HG03025 (cell line): ENCODE data around the gene CSNK1G3.
"Not testable (repeated sequence)": the region's sequence is repeated elsewhere in the genome, so short reads cannot be mapped to it uniquely, and the experiment has no call there.

ENCODE experiments used
- ATAC-seq: cut with Tn5 transposase; IDR thresholded peaks from one replicate; pipeline ENCODE4 v1.9.1; 2021; ENCODE audit warnings: mild to moderate bottlenecking, moderate library complexity; ENCODE audit not compliant: unreplicated experiment, low FRiP score

The CSNK1G3 gene

GRCh38 chr5:123628860-123629544, 117.0 kb downstream of the CSNK1G3 start:
- no peak for ATAC-seq

DNA sequence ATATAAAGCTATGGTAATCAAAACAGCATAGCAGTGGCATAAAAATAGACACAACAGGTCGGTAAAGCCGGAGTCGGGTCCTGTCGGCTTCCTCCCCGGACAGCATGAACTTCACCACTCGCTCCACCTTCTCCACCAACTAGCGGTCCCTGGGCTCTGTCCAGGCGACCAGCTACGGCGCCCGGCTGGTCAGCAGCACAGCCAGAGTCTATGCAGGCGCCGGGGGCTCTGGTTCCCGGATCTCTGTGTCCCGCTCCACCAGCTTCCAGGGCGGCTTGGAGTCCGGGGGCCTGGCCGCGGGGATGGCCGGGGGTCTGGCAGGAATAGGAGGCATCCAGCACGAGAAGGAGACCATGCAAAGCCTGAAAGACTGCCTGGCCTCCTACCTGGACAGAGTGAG, 124.0 kb downstream of the CSNK1G3 start:
- no peak for ATAC-seq

DNA sequence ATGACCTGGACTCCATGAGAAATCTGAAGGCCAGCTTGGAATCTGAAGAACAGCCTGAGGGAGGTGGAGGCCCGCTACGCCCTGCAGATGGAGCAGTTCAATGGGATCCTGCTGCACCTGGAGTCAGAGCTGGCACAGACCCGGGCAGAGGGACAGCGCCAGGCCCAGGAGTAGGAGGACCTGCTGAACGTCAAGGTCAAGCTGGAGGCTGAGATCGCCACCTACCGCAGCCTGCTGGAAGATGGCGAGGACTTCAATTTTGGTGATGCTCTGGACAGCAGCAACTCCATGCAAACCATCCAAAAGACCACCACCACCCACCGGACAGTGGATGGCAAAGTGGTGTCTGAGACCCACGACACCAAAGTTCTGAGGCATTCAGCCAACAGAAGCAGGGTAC, 125.1 kb downstream of the CSNK1G3 start:
- not testable (repeated sequence) for ATAC-seq

DNA sequence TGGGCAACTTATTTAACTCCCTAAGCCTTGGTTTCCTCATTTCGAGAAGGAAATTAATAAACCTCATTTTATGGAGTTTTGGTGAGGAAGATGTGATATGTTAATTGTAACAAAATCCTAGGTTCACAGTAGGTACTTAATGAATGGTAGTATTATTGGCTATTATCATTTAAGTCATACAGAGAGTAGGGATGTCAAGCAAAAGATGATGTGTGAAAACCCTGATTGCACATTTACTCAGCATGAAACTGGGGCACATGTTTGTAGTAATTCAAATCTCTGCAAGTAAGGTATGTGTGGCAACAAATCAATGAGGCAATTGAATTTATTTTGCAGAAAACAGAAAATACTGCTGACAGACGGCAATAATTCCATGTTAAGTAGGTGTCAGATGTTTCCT, 127.3 kb downstream of the CSNK1G3 start:
- no peak for ATAC-seq

- ATAC-seq = no peak
Observed at GRCh38 chr5:123645024-123645603, 133.1 kb downstream of the CSNK1G3 start.

DNA sequence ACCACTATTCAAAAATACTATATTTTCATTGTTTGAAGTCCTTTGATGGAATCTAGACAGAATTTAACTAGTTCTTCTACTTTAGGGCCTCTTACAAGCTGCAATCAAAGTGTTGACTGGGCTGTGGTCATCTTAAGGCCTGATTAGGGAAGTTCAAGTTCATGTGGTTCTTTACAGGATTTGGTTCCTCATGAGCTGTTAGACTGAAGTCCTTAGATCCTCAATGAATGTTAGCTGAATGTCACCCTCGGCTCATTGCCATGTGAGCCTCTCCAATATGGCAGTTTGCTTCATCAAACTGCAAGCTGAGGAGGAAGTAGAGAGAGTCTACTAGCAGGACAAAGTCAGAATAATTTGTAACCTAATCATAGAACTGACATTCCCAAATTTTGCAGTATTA, 135.1 kb downstream of the CSNK1G3 start:
- no peak for ATAC-seq

GRCh38 chr5:123651234-123651633, 139.3 kb downstream of the CSNK1G3 start:
- no peak for ATAC-seq

- no peak for ATAC-seq
Observed at GRCh38 chr5:123659011-123659410, 147.0 kb downstream of the CSNK1G3 start.

DNA sequence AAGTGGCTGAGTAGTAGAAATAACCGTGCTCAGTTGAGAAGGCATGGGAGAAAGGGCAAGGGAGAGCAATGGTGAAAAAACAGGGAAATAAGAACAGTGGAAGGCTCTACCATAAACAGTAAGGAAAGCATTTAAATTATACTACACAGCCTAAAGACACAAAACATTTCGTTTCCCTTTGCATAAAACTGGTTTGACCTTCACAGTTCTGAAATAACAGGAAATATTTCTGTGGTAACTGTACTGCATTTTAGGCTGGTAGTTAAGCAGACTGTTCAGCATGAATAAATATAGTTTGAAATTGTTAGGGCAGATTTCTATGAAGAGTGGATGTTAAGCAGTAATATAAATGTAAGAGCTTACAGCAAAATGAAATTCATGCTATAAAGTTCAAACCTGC, 147.5 kb downstream of the CSNK1G3 start:
- no peak for ATAC-seq

DNA sequence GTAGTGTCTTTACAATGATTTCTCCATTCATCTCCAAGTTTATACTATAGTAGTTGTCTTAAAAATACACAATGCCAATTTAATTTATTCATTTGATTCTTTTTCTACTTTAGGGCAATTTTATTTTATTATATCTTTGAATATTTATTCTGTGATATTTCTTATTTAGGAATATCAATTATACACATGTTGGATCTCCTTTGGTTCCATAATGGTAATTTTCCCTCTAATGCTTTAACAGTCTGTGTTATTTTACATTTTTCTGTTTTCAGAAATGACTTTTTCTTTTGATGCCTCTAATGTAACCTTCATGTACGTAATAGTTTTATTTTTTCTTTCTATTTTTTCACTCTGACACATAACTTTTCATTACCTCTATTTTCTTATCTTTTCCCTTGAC, 153.0 kb downstream of the CSNK1G3 start:
- no peak for ATAC-seq

- ATAC-seq = no peak
Observed at GRCh38 chr5:123665822-123666371, 153.9 kb downstream of the CSNK1G3 start.
